Heart right ventricle (tissue), 16 donors: ENCODE measurements around the gene SASS6. TPM values are rescaled to one million over a fixed set of nuclear protein-coding genes. Genes with fewer than 3 reads are reported as not detected.

Experiments used
- ATAC-seq, 8 donors: fragments of 200-7000 bp; cut with Tn5 transposase; one replicate each; pipeline ENCODE4 v1.9.1; 2020; ENCODE audit warnings: mild to moderate bottlenecking in 8 of 8, moderate library complexity in 8 of 8, moderate number of reproducible peaks in 1 of 8
- DNase-seq, 2 donors: peaks; one replicate each; pipeline ENCODE4 v3.0.0-alpha.2; 2020
- H3K27ac ChIP-seq, 10 donors: fragments of 200-600 bp; sonication (generic) in 2 of 10; one replicate each; pipeline versions ENCODE4 v1.5.0 to v1.8.0; 2020 to 2022; ENCODE audit warnings: mild to moderate bottlenecking in 3 of 10
- H3K27me3 ChIP-seq, 7 donors: fragments of 200-600 bp; one replicate each; pipeline ENCODE4 v1.8.0; 2021 to 2022; ENCODE audit warnings: mild to moderate bottlenecking in 2 of 7
- H3K36me3 ChIP-seq, 9 donors: fragments of 200-600 bp; sonication (generic) in 1 of 9; one replicate each; pipeline versions ENCODE4 v1.5.0 to v1.8.0; 2020 to 2022; ENCODE audit warnings: mild to moderate bottlenecking in 2 of 9
- H3K4me1 ChIP-seq, 9 donors: fragments of 200-600 bp; sonication (generic) in 1 of 9; one replicate each; pipeline versions ENCODE4 v1.5.0 to v1.8.0; 2020 to 2022; ENCODE audit warnings: mild to moderate bottlenecking in 4 of 9
- H3K4me3 ChIP-seq, 10 donors: fragments of 200-600 bp; sonication (generic) in 2 of 10; one replicate each; pipeline versions ENCODE4 v1.5.0 to v1.8.0; 2020 to 2022; ENCODE audit warnings: mild to moderate bottlenecking in 7 of 10, moderate library complexity in 2 of 10
- H3K9me3 ChIP-seq, 11 donors: fragments of 200-600 bp in 10 of 11; sonication (generic) in 2 of 11; one replicate each; pipeline versions ENCODE4 v1.5.0 to v1.8.0; 2013 to 2022; ENCODE audit warnings: mild to moderate bottlenecking in 2 of 11, control low read depth in 1 of 11, moderate library complexity in 1 of 11
- CTCF ChIP-seq, 9 donors: fragments of 200-600 bp; sonication (generic) in 2 of 9; IDR thresholded peaks; one replicate each; pipeline versions ENCODE4 v1.5.0 to v1.8.0; 2021 to 2022; ENCODE audit warnings: antibody characterized with exemption in 9 of 9, mild to moderate bottlenecking in 5 of 9, moderate library complexity in 1 of 9
- WGBS, 2 donors: extraction: QIAGEN DNeasy Blood & Tissue Kit; methylation state at CpG; one replicate each; pipeline ENCODE4 v1.1.7; 2013; ENCODE audit warnings: inconsistent platforms in 1 of 2; 5-methylcytosine and 5-hydroxymethylcytosine counted together
- intact Hi-C, 10 donors: fragments of 100-400 bp; cut with DNase I; formaldehyde crosslinking; loops; one replicate each; pipeline versions ENCODE4 v1.11.1 to v1.14.2; 2022
- polyA plus RNA-seq, 2 donors: library from polyadenylated mRNA; stranded (reverse); fragments of 200-250 nt; gene quantifications; one replicate each; pipeline ENCODE4 v1.2.3, GENCODE V29; 2013
- total RNA-seq, 10 donors: library from RNA; stranded (reverse); fragmentation: NEBNext Ultra II Directional in 3 of 10; extraction: Animal tissue kit (Norgen Biotek cat#: 25700) in 3 of 10; gene quantifications; one replicate each; pipeline versions ENCODE4 v1.2.1 to v1.2.4, GENCODE V29; 2021 to 2023
- donor health status: Arrhythmogenic right ventricular cardiomyopathy.
- donor health status: ischemic (EF 13 %, LVEDD 7.1; RV severe dilation, severe dysfunction).
- donor health status: healthy with polysubstance abuse.
- donor health status: DM: no; HTN: yes; CAD: no.
- donor health status: DM: no; HTN: no; CAD: no.
- donor health status: ischemic (EF 25% LVEDD 6.9; RV normal size, moderate dysfunction).
- donor health status: ischemic (EF 25% LVEDD 5.7; RV mildly dilated, moderate dysfunction).
- donor health status: healthy.
- donor health status: DM: yes; HTN: yes; CAD: no.
- donor health status: Ischemic cardiomyopathy.
- donor health status: ischemic (EF 35%, LVEDD 5.7; RV mildly dilated, moderate dysfunction).
- donor health status: nonischemic (EF 11% LVEDD 7.7; RV severe dilation, severe dysfunction).
- donor health status: DM: yes; HTN: yes; CAD: no.
- donor health status: PGD.
- donor health status: ischemic (EF 29% LVEDD 5.4; RV normal size, mild dysfunction).
- donor health status: nonischemic (EF 23%, LVEDD 6.1; RV moderate dilation, normal function).

The SASS6 gene
- total and polyA plus RNA-seq, 12 donors = 0.95 to 2.7 (median 1.7) TPM

- intact Hi-C loops = no loop called here
- no peaks in the 10 kb centered on the region for H3K9me3 ChIP-seq
- WGBS, 2 donors = 64 to 70% methylated on average over 2 of the region's 2 CpGs
- ATAC-seq = peak in 1 of 8 donors; percentile 30
- H3K27ac ChIP-seq = peak overlapping the region in 2 of 10 donors; percentile 1 to 57
- no peak for DNase-seq
- H3K36me3 ChIP-seq = peaks cover 0 to 81% (median 9%) of the 10 kb centered on the region in 9 donors
- no peak for TF ChIP-seq CTCF (IDR thresholded peaks at IDR 0.05)
- no peaks in the 10 kb centered on the region for H3K27me3 ChIP-seq
- H3K4me3 ChIP-seq = no peak overlapping the region
- H3K4me1 ChIP-seq = peaks cover 0 to 18% (median 0%) of the 10 kb centered on the region in 9 donors
Measured at GRCh38 chr1:100101564-100101963, 31.2 kb downstream of the SASS6 start.

GRCh38 chr1:100100202-100100601 is 32.5 kb downstream of the SASS6 start:
- H3K4me1 ChIP-seq = peaks cover 0 to 18% (median 0%) of the 10 kb centered on the region in 9 donors
- WGBS, 2 donors = 32 to 42% methylated on average over 1 of the region's 1 CpG
- intact Hi-C loops = no loop called here
- H3K27me3 ChIP-seq = no peaks in the 10 kb centered on the region
- no peak for TF ChIP-seq CTCF (IDR thresholded peaks at IDR 0.05)
- ATAC-seq (no peak), DNase-seq (no peak)
- H3K4me3 ChIP-seq = no peak overlapping the region
- peaks cover 0 to 68% (median 5%) of the 10 kb centered on the region in 9 donors for H3K36me3 ChIP-seq
- peak overlapping the region in 4 of 10 donors; percentile 3 to 55 (median 28) for H3K27ac ChIP-seq
- peaks cover 0 to 7% (median 0%) of the 10 kb centered on the region in 11 donors for H3K9me3 ChIP-seq

- 75 to 82% methylated on average over 3 of the region's 3 CpGs for WGBS, 2 donors
Measured at GRCh38 chr1:100090471-100090870, 42.3 kb downstream of the SASS6 start.

GRCh38 chr1:100089082-100089481 is 43.6 kb downstream of the SASS6 start:
- WGBS, 2 donors = 94 to 97% methylated on average over 1 of the region's 1 CpG
- intact Hi-C loops = no loop called here
- Histone ChIP-seq H3K36me3 (peaks cover 0 to 45% (median 9%) of the 10 kb centered on the region in 9 donors), H3K27ac (no peak overlapping the region), H3K4me1 (no peaks in the 10 kb centered on the region), H3K27me3 (no peaks in the 10 kb centered on the region), H3K4me3 (no peak overlapping the region), H3K9me3 (no peaks in the 10 kb centered on the region)
- no peak for TF ChIP-seq CTCF (IDR thresholded peaks at IDR 0.05)
- no peak for ATAC-seq
- no peak for DNase-seq

More at GRCh38 chr1:100090471-100090870, 42.3 kb downstream of the SASS6 start:
- ATAC-seq (no peak), DNase-seq (no peak)
- TF ChIP-seq CTCF (IDR thresholded peaks at IDR 0.05) = no peak
- Histone ChIP-seq H3K27ac (no peak overlapping the region), H3K36me3 (peaks cover 0 to 38% (median 9%) of the 10 kb centered on the region in 9 donors), H3K9me3 (peaks cover 0 to 5% (median 0%) of the 10 kb centered on the region in 11 donors), H3K4me3 (no peak overlapping the region), H3K4me1 (no peaks in the 10 kb centered on the region), H3K27me3 (no peaks in the 10 kb centered on the region)
- intact Hi-C loops = no loop called here
